ENCODE measurements around the gene VPS8.

GRCh38 chr3:184801241-184801785, 10.7 kb upstream of the VPS8 start:
- TF ChIP-seq CTCF (IDR thresholded peaks at IDR 0.05; ENCODE audit: insufficient read depth, low read length) (no peak), GABPA (IDR thresholded peaks at IDR 0.05; ENCODE audit: low read depth) (no peak)
